DND-41 (cell line): ENCODE results near the gene SMIM29.
A peak's percentile ranks its signal among the peaks of the same experiment; 100 is the strongest.
"Not testable (repeated sequence)": the region's sequence is repeated elsewhere in the genome, so short reads cannot be mapped to it uniquely, and the experiment has no call there.

ENCODE experiments used
- ATAC-seq: fragments of 200-7000 bp; cut with Tn5 transposase; 3 replicates; pipeline ENCODE4 v1.9.1; 2021; ENCODE audit warnings: low read depth; ENCODE audit not compliant: insufficient read depth
- DNase-seq: peaks from one replicate; pipeline ENCODE4 v3.0.0-alpha.2; 2020
- H2AFZ ChIP-seq: 2 replicates; pipeline ENCODE4 v1.6.0; 2012; ENCODE audit warnings: low read depth, low read length
- H3K27ac ChIP-seq: 2 replicates; pipeline ENCODE4 v1.5.1; 2012; ENCODE audit warnings: low read length, inconsistent platforms
- H3K27me3 ChIP-seq: fragments of 200-600 bp; sonication (generic); 2 replicates; pipeline ENCODE4 v1.6.0; 2012; ENCODE audit warnings: low read length, mild to moderate bottlenecking, inconsistent platforms; ENCODE audit not compliant: insufficient read depth, poor library complexity
- H3K36me3 ChIP-seq: 2 replicates; pipeline ENCODE4 v1.5.1; 2012; ENCODE audit warnings: low read length, inconsistent platforms; ENCODE audit not compliant: insufficient read depth
- H3K4me1 ChIP-seq: 2 replicates; pipeline ENCODE4 v1.5.1; 2012; ENCODE audit warnings: mild to moderate bottlenecking, low read length; ENCODE audit not compliant: insufficient read depth
- H3K4me2 ChIP-seq: 2 replicates; pipeline ENCODE4 v1.6.0; 2012; ENCODE audit warnings: mild to moderate bottlenecking, moderate library complexity, low read length, inconsistent platforms; ENCODE audit not compliant: insufficient read depth
- H3K4me3 ChIP-seq, 2 experiments: fragments of 200-600 bp in 1 of 2; shearing (Covaris generic) in 1 of 2; 2 replicates each; pipeline ENCODE4 v1.5.1; 2012 to 2016; ENCODE audit warnings: inconsistent platforms in 2 of 2, low read length in 2 of 2, mild to moderate bottlenecking in 2 of 2, low read depth in 1 of 2, moderate library complexity in 1 of 2
- H3K79me2 ChIP-seq: 2 replicates; pipeline ENCODE4 v1.6.0; 2012; ENCODE audit warnings: low read length, inconsistent platforms; ENCODE audit not compliant: insufficient read depth
- H3K9ac ChIP-seq: 2 replicates; pipeline ENCODE4 v1.6.0; 2012; ENCODE audit warnings: low read depth, mild to moderate bottlenecking, inconsistent platforms, low read length, moderate library complexity
- H3K9me3 ChIP-seq: 2 replicates; pipeline ENCODE4 v1.5.1; 2012; ENCODE audit warnings: low read length, moderate library complexity, mild to moderate bottlenecking, inconsistent platforms; ENCODE audit not compliant: insufficient read depth, severe bottlenecking
- H4K20me1 ChIP-seq: 2 replicates; pipeline ENCODE4 v1.6.0; 2012; ENCODE audit warnings: low read length; ENCODE audit not compliant: insufficient read depth
- EZH2 ChIP-seq: IDR thresholded peaks from 3 replicates; pipeline ENCODE4 v1.6.1; 2012; ENCODE audit warnings: borderline replicate concordance, low read depth, mild to moderate bottlenecking, moderate library complexity, low read length, inconsistent platforms; ENCODE audit not compliant: severe bottlenecking
- TF ChIP-seq, protein P1 (sequence below): IDR thresholded peaks from 2 replicates; pipeline ENCODE4 v1.5.1; 2012; ENCODE audit warnings: borderline replicate concordance, low read length, moderate library complexity, mild to moderate bottlenecking; ENCODE audit not compliant: poor library complexity, severe bottlenecking; ENCODE audit errors: extremely low read depth

The SMIM29 gene

GRCh38 chr6:34246249-34246562 lies 2.6 kb downstream of the SMIM29 start:
- Histone ChIP-seq H3K4me2 (0 out of 2 replicates have a peak overlapping the region, but pooled peaks have one; percentile 27), H3K4me3 (no peak overlapping the region), H3K9me3 (no peaks in the 10 kb centered on the region), H3K9ac (no peak overlapping the region), H3K79me2 (peaks cover 25% of the 10 kb centered on the region), H3K36me3 (peaks cover 50% of the 10 kb centered on the region), H3K27me3 (no peaks in the 10 kb centered on the region), H3K27ac (no peak overlapping the region), H3K4me1 (peaks cover 30% of the 10 kb centered on the region), H2AFZ (no peak overlapping the region), H4K20me1 (peaks cover 55% of the 10 kb centered on the region)
- ATAC-seq: no peak
- DNase-seq: no peak
- TF ChIP-seq EZH2: no peak
- TF ChIP-seq, protein P1, sequence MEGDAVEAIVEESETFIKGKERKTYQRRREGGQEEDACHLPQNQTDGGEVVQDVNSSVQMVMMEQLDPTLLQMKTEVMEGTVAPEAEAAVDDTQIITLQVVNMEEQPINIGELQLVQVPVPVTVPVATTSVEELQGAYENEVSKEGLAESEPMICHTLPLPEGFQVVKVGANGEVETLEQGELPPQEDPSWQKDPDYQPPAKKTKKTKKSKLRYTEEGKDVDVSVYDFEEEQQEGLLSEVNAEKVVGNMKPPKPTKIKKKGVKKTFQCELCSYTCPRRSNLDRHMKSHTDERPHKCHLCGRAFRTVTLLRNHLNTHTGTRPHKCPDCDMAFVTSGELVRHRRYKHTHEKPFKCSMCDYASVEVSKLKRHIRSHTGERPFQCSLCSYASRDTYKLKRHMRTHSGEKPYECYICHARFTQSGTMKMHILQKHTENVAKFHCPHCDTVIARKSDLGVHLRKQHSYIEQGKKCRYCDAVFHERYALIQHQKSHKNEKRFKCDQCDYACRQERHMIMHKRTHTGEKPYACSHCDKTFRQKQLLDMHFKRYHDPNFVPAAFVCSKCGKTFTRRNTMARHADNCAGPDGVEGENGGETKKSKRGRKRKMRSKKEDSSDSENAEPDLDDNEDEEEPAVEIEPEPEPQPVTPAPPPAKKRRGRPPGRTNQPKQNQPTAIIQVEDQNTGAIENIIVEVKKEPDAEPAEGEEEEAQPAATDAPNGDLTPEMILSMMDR: no peak

DNA sequence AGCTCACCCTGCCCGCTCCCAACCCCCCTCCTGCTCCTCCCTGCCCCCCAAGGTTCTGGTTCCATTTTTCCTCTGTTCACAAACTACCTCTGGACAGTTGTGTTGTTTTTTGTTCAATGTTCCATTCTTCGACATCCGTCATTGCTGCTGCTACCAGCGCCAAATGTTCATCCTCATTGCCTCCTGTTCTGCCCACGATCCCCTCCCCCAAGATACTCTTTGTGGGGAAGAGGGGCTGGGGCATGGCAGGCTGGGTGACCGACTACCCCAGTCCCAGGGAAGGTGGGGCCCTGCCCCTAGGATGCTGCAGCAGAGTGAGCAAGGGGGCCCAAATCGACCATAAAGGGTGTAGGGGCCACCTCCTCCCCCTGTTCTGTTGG lies 3.1 kb downstream of the SMIM29 start:
- peaks cover 59% of the 10 kb centered on the region for H4K20me1 ChIP-seq
- not testable (repeated sequence) for H3K27me3 ChIP-seq, H3K9ac ChIP-seq, H3K4me3 ChIP-seq, H3K27ac ChIP-seq, H2AFZ ChIP-seq, H3K4me2 ChIP-seq, ATAC-seq, DNase-seq, H3K9me3 ChIP-seq
- H3K79me2 ChIP-seq: peaks cover 30% of the 10 kb centered on the region
- H3K4me1 ChIP-seq: peaks cover 35% of the 10 kb centered on the region
- H3K36me3 ChIP-seq: peaks cover 54% of the 10 kb centered on the region

DNA sequence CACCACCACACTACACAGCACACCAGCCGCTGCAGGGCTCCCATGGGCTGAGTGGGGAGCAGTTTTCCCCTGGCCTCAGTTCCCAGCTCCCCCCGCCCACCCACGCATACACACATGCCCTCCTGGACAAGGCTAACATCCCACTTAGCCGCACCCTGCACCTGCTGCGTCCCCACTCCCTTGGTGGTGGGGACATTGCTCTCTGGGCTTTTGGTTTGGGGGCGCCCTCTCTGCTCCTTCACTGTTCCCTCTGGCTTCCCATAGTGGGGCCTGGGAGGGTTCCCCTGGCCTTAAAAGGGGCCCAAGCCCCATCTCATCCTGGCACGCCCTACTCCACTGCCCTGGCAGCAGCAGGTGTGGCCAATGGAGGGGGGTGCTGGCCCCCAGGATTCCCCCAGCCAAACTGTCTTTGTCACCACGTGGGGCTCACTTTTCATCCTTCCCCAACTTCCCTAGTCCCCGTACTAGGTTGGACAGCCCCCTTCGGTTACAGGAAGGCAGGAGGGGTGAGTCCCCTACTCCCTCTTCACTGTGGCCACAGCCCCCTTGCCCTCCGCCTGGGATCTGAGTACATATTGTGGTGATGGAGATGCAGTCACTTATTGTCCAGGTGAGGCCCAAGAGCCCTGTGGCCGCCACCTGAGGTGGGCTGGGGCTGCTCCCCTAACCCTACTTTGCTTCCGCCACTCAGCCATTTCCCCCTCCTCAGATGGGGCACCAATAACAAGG lies 3.6 kb downstream of the SMIM29 start:
- H3K4me2 ChIP-seq, H3K9ac ChIP-seq, DNase-seq, H3K27me3 ChIP-seq, H3K27ac ChIP-seq, ATAC-seq, H3K9me3 ChIP-seq, H2AFZ ChIP-seq, H3K4me3 ChIP-seq: not testable (repeated sequence)
- H3K36me3 ChIP-seq: peaks cover 60% of the 10 kb centered on the region
- peaks cover 65% of the 10 kb centered on the region for H4K20me1 ChIP-seq
- peaks cover 40% of the 10 kb centered on the region for H3K4me1 ChIP-seq
- H3K79me2 ChIP-seq: peaks cover 35% of the 10 kb centered on the region

GRCh38 chr6:34243901-34244884 lies 4.6 kb downstream of the SMIM29 start:
- H3K9me3 ChIP-seq: no peaks in the 10 kb centered on the region
- H4K20me1 ChIP-seq: peaks cover 73% of the 10 kb centered on the region
- H3K27ac ChIP-seq: no peak overlapping the region
- TF ChIP-seq EZH2: no peak
- TF ChIP-seq, protein P1: peak; percentile 54
- no peaks in the 10 kb centered on the region for H3K27me3 ChIP-seq
- DNase-seq (no peak), ATAC-seq (no peak)
- H3K4me3 ChIP-seq: no peak overlapping the region
- no peak overlapping the region for H3K4me2 ChIP-seq
- peaks cover 45% of the 10 kb centered on the region for H3K79me2 ChIP-seq
- H2AFZ ChIP-seq: no peak overlapping the region
- peaks cover 41% of the 10 kb centered on the region for H3K4me1 ChIP-seq
- H3K9ac ChIP-seq: no peak overlapping the region
- H3K36me3 ChIP-seq: peaks cover 70% of the 10 kb centered on the region
